Mesenchymal stem cell (in vitro differentiated cells and primary cell): ENCODE data around the gene MLLT3.

Source experiments
- DNase-seq: peaks from one replicate; pipeline ENCODE4 v3.0.0-alpha.2; 2013
- H2AFZ ChIP-seq: one replicate; pipeline ENCODE4 v1.6.1; 2013; ENCODE audit warnings: low read depth, mild to moderate bottlenecking, control low read depth, inconsistent platforms, low read length, moderate library complexity
- H2AK5ac ChIP-seq: 2 replicates; pipeline ENCODE4 v1.6.1; 2013; ENCODE audit warnings: low read length, moderate library complexity, mild to moderate bottlenecking, inconsistent platforms; ENCODE audit not compliant: severe bottlenecking
- H2BK120ac ChIP-seq: one replicate; pipeline ENCODE4 v1.6.1; 2013; ENCODE audit warnings: low read depth, mild to moderate bottlenecking, inconsistent platforms, low read length, moderate library complexity
- H2BK12ac ChIP-seq, 2 experiments: one replicate each; pipeline ENCODE4 v1.6.1; 2013; ENCODE audit warnings: inconsistent platforms in 2 of 2, low read length in 2 of 2, mild to moderate bottlenecking in 2 of 2, moderate library complexity in 2 of 2, control low read depth in 1 of 2
- H2BK15ac ChIP-seq: one replicate; pipeline ENCODE4 v1.6.1; 2013; ENCODE audit warnings: mild to moderate bottlenecking, low read depth, inconsistent platforms; ENCODE audit not compliant: poor library complexity, severe bottlenecking
- H2BK5ac ChIP-seq: 2 replicates; pipeline ENCODE4 v1.6.1; 2013; ENCODE audit warnings: low read depth, mild to moderate bottlenecking, low read length, control low read depth, inconsistent platforms; ENCODE audit not compliant: poor library complexity, severe bottlenecking
- H3K14ac ChIP-seq, 2 experiments: one replicate each; pipeline ENCODE4 v1.6.1; 2013; ENCODE audit warnings: inconsistent platforms in 2 of 2, low read length in 2 of 2, control low read depth in 1 of 2, mild to moderate bottlenecking in 1 of 2, moderate library complexity in 1 of 2
- H3K18ac ChIP-seq, 2 experiments: one replicate each; pipeline ENCODE4 v1.6.1; 2013; ENCODE audit warnings: inconsistent platforms in 2 of 2, low read length in 2 of 2, control low read depth in 1 of 2, low read depth in 1 of 2, mild to moderate bottlenecking in 1 of 2
- H3K23ac ChIP-seq, 2 experiments: one replicate each; pipeline ENCODE4 v1.6.1; 2013; ENCODE audit warnings: inconsistent platforms in 2 of 2, low read length in 2 of 2, mild to moderate bottlenecking in 2 of 2, moderate library complexity in 2 of 2, control low read depth in 1 of 2
- H3K27ac ChIP-seq: 2 replicates; pipeline ENCODE4 v1.5.1; 2013; ENCODE audit warnings: mild to moderate bottlenecking, moderate library complexity, low read length, control low read depth, inconsistent platforms; ENCODE audit not compliant: poor library complexity, severe bottlenecking
- H3K27me3 ChIP-seq, 2 experiments: 2 replicates each; pipeline versions ENCODE4 v1.6.1 to v1.7.0; 2013; ENCODE audit warnings: low read length in 2 of 2, mild to moderate bottlenecking in 2 of 2, moderate library complexity in 2 of 2, control low read depth in 1 of 2, inconsistent platforms in 1 of 2; ENCODE audit not compliant: control insufficient read depth in 1 of 2, insufficient read depth in 1 of 2
- H3K36me3 ChIP-seq, 2 experiments: 2 replicates each; pipeline versions ENCODE4 v1.6.1 to v1.7.0; 2013; ENCODE audit warnings: low read length in 2 of 2, control low read depth in 1 of 2, inconsistent platforms in 1 of 2, low read depth in 1 of 2, mild to moderate bottlenecking in 1 of 2; ENCODE audit not compliant: insufficient read depth in 2 of 2, control insufficient read depth in 1 of 2
- H3K4ac ChIP-seq, 2 experiments: one replicate each; pipeline ENCODE4 v1.6.1; 2013; ENCODE audit warnings: inconsistent platforms in 2 of 2, low read length in 2 of 2, mild to moderate bottlenecking in 2 of 2, moderate library complexity in 2 of 2, control low read depth in 1 of 2, low read depth in 1 of 2
- H3K4me1 ChIP-seq: 2 replicates; pipeline ENCODE4 v1.6.1; 2013; ENCODE audit warnings: low read depth, low read length, control low read depth; ENCODE audit not compliant: control insufficient read depth, insufficient read depth
- H3K4me2 ChIP-seq: 2 replicates; pipeline ENCODE4 v1.6.1; 2013; ENCODE audit warnings: low read length, mild to moderate bottlenecking, inconsistent platforms; ENCODE audit not compliant: poor library complexity, severe bottlenecking
- H3K4me3 ChIP-seq, 2 experiments: 2 replicates each; pipeline versions ENCODE4 v1.5.1 to v1.7.0; 2013; ENCODE audit warnings: low read length in 2 of 2, mild to moderate bottlenecking in 2 of 2, control low read depth in 1 of 2, low read depth in 1 of 2; ENCODE audit not compliant: insufficient read depth in 1 of 2
- H3K79me1 ChIP-seq: replicated peaks from 2 replicates; pipeline ENCODE4 v1.6.1; 2013; ENCODE audit warnings: mild to moderate bottlenecking, control low read depth, low read length, inconsistent platforms; ENCODE audit not compliant: poor library complexity, severe bottlenecking
- H3K9ac ChIP-seq: 2 replicates; pipeline ENCODE4 v1.7.0; 2013; ENCODE audit warnings: mild to moderate bottlenecking, low read length, moderate library complexity
- H3K9me3 ChIP-seq: 2 replicates; pipeline ENCODE4 v1.7.0; 2013; ENCODE audit warnings: mild to moderate bottlenecking, low read length; ENCODE audit not compliant: control insufficient read depth
- H4K8ac ChIP-seq: one replicate; pipeline ENCODE4 v1.6.1; 2013; ENCODE audit warnings: inconsistent platforms, mild to moderate bottlenecking, low read length, moderate library complexity
- H4K91ac ChIP-seq: one replicate; pipeline ENCODE4 v1.6.1; 2013; ENCODE audit warnings: mild to moderate bottlenecking, low read length, inconsistent platforms
- WGBS: methylation state at CpG from one replicate; pipeline ENCODE4 v1.1.7; 2013; ENCODE audit warnings: mixed read lengths; 5-methylcytosine and 5-hydroxymethylcytosine counted together

MLLT3 gene

DNA sequence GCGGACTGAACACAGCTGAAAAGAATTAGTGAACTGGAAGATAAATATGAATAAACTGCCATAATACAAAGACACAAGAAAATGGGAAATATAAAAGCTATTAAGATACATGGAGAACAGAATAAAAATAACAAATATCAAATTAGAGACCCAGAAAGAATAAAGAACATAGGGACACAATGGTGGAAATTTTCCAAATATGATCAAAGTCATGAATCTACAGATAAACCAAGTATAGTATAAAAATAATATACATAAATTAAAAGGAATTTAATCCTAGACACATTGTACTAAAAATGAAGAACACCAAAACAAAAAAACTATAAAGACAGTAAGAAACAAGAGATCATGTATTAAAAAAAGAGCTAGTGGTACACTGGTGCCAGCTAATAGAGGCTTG lies 194.9 kb downstream of the MLLT3 start:
- Histone ChIP-seq H2BK15ac (no peak overlapping the region), H3K27ac (no peak overlapping the region), H2AK5ac (no peak overlapping the region), H3K4me3 (no peak overlapping the region), H2BK120ac (no peak overlapping the region), H2AFZ (no peak overlapping the region), H3K14ac (no peak overlapping the region), H2BK5ac (no peak overlapping the region), H3K9me3 (no peaks in the 10 kb centered on the region), H4K91ac (no peak overlapping the region), H3K4me1 (no peaks in the 10 kb centered on the region), H3K18ac (no peak overlapping the region), H3K4ac (no peak overlapping the region), H3K36me3 (no peaks in the 10 kb centered on the region), H3K79me1 (peaks cover 8% of the 10 kb centered on the region), H2BK12ac (no peak overlapping the region), H4K8ac (no peak overlapping the region), H3K9ac (no peak overlapping the region), H3K27me3 (no peaks in the 10 kb centered on the region), H3K23ac (no peak overlapping the region), H3K4me2 (no peak overlapping the region)
- no CpG with 5 or more reads among the region's 1 CpG for WGBS
- DNase-seq: no peak

DNA sequence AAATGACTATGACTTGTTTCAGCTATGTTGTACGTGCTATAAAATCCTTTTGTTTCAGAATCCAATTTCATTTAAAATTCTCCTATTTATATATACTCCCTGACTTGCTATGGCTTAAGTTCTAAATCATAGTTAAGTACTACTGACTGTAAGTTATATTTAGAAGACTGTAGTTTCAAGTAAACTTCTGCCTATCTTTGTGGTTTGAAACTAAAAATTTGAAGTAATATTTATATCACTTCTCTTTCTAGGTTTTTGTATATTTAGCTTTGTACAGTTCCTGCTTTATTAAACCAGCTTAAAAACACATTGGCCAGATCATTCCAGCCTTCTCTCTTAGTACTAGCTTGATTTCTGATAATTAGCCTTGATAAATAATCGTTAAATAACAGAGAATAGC lies 196.3 kb downstream of the MLLT3 start:
- H3K9me3 ChIP-seq: no peaks in the 10 kb centered on the region
- no peak overlapping the region for H2BK15ac ChIP-seq
- H3K4me1 ChIP-seq: no peaks in the 10 kb centered on the region
- H3K4me3 ChIP-seq: no peak overlapping the region
- no peak overlapping the region for H2AFZ ChIP-seq
- no peak overlapping the region for H3K4me2 ChIP-seq
- no peak overlapping the region for H3K18ac ChIP-seq
- 100% methylated on average over 1 of the region's 2 CpGs for WGBS
- H2BK12ac ChIP-seq: no peak overlapping the region
- H3K27me3 ChIP-seq: no peaks in the 10 kb centered on the region
- H3K23ac ChIP-seq: no peak overlapping the region
- H4K91ac ChIP-seq: no peak overlapping the region
- no peak overlapping the region for H4K8ac ChIP-seq
- no peak overlapping the region for H2BK5ac ChIP-seq
- H3K79me1 ChIP-seq: peaks cover 7% of the 10 kb centered on the region
- H3K14ac ChIP-seq: no peak overlapping the region
- no peak for DNase-seq
- H3K36me3 ChIP-seq: no peaks in the 10 kb centered on the region
- no peak overlapping the region for H3K9ac ChIP-seq
- no peak overlapping the region for H2AK5ac ChIP-seq
- no peak overlapping the region for H3K27ac ChIP-seq
- no peak overlapping the region for H3K4ac ChIP-seq
- no peak overlapping the region for H2BK120ac ChIP-seq

DNA sequence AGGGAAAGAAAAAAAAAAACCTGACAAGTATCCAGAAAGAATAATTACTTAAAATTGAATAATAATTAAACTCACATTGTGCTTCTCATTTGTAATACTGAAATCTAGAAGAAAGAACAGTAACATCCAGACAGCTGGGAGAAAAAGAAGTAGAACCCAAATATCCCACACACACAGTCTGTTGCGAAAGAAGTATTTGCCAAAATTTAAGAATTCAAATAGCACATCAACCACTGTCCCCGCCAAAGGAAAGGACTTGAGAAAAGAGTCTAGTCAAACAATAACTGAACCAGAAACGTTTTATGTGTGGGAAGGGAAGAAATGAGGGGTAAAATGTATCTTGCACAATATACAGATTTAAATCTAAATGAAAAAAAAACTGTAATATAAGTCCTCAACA lies 202.8 kb downstream of the MLLT3 start:
- H3K9me3 ChIP-seq: no peaks in the 10 kb centered on the region
- H3K18ac ChIP-seq: no peak overlapping the region
- no peak overlapping the region for H2BK120ac ChIP-seq
- H2AK5ac ChIP-seq: no peak overlapping the region
- no peak overlapping the region for H2BK15ac ChIP-seq
- no peak overlapping the region for H3K4me3 ChIP-seq
- H3K14ac ChIP-seq: no peak overlapping the region
- no peaks in the 10 kb centered on the region for H3K4me1 ChIP-seq
- WGBS: 83% methylated on average over 1 of the region's 3 CpGs
- no peak overlapping the region for H3K9ac ChIP-seq
- H3K4ac ChIP-seq: no peak overlapping the region
- H2BK12ac ChIP-seq: no peak overlapping the region
- H3K23ac ChIP-seq: no peak overlapping the region
- H4K91ac ChIP-seq: no peak overlapping the region
- no peak overlapping the region for H3K27ac ChIP-seq
- no peak overlapping the region for H2BK5ac ChIP-seq
- H2AFZ ChIP-seq: no peak overlapping the region
- H3K4me2 ChIP-seq: no peak overlapping the region
- DNase-seq: no peak
- no peaks in the 10 kb centered on the region for H3K36me3 ChIP-seq
- H3K27me3 ChIP-seq: no peaks in the 10 kb centered on the region
- no peak overlapping the region for H4K8ac ChIP-seq
- peaks cover 13% of the 10 kb centered on the region for H3K79me1 ChIP-seq

DNA sequence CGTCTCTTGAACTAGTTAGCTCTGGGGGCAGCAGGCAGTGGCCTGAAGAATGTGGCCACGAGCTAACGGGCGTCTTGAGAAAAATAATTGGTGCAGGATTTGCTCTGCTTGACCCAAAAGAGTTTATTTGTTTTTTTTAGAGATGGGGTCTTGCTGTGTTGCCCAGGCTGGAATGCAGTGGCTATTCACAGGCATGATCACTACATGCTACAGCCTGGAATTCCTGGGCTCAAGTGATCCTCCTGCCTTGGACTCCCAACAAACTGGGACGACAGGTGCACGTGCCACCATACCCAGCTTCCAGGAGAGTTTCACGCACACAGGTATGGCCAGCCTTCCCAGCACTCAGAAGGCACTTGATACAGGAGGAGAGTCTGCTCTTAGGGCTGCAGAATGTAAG lies 203.8 kb downstream of the MLLT3 start:
- H3K18ac ChIP-seq: no peak overlapping the region
- no peaks in the 10 kb centered on the region for H3K36me3 ChIP-seq
- H2BK120ac ChIP-seq: no peak overlapping the region
- H3K9me3 ChIP-seq: no peaks in the 10 kb centered on the region
- over 99% methylated on average over 7 of the region's 7 CpGs for WGBS
- H3K4me2 ChIP-seq: no peak overlapping the region
- no peak overlapping the region for H3K14ac ChIP-seq
- no peak overlapping the region for H3K23ac ChIP-seq
- H4K8ac ChIP-seq: no peak overlapping the region
- no peak overlapping the region for H3K4me3 ChIP-seq
- H3K4ac ChIP-seq: no peak overlapping the region
- H3K79me1 ChIP-seq: peaks cover 13% of the 10 kb centered on the region
- H2BK15ac ChIP-seq: no peak overlapping the region
- H3K9ac ChIP-seq: no peak overlapping the region
- DNase-seq: no peak
- no peak overlapping the region for H2AFZ ChIP-seq
- no peaks in the 10 kb centered on the region for H3K4me1 ChIP-seq
- H2BK12ac ChIP-seq: no peak overlapping the region
- no peak overlapping the region for H2AK5ac ChIP-seq
- no peak overlapping the region for H3K27ac ChIP-seq
- no peak overlapping the region for H2BK5ac ChIP-seq
- H3K27me3 ChIP-seq: no peaks in the 10 kb centered on the region
- no peak overlapping the region for H4K91ac ChIP-seq
